AG09319 (cell line): Measurements from ENCODE around the gene PFKFB3.
A peak's percentile ranks its signal among the peaks of the same experiment; 100 is the strongest.
"Not testable (repeated sequence)": the region's sequence is repeated elsewhere in the genome, so short reads cannot be mapped to it uniquely, and the experiment has no call there.

Experiments
- DNase-seq: peaks from one replicate; pipeline ENCODE4 v3.0.0-alpha.2; 2010; ENCODE audit warnings: low read depth; ENCODE audit errors: extremely low read depth
- TF ChIP-seq, protein P1 (sequence below): IDR thresholded peaks from 2 replicates; pipeline ENCODE4 v1.5.1; 2011; ENCODE audit warnings: low read depth, mild to moderate bottlenecking, inconsistent platforms, low read length, moderate library complexity

PFKFB3 gene

DNA sequence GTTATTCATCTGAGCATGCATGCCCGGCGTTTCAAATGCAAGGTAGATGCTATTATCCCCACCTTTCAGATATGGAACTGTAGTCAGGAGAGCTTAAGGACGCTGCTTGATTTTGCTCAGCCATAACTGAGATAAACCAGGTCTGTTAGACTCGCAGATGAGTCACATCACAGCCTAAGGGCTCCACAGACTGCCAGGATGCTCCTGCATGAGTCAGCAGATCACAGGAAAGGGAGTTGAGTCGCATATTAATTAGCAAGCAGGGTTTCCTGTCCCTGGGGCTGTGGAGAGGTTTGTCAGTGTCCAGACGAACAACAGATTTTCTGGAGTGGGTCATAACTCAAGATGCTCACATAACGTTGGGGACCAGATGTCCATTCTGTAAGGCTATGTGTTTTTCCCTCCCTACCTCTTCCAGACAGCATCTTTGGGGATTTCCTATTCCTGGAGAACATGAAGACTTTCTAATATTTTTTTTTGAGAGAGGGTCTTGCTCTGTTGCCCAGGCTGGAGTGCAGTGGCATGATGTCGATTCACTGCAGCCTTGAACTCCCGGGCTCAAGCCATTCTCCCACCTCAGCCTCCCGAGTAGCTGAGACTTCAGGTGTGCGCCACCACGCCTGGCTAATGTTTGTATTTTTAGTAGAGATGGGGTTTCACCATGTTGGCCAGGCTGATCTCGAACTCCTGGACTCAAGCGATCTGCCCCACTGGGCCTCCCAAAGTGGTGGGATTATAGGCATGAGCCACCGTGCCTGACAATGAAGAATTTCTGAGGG is 36.7 kb downstream of the PFKFB3 start:
- TF ChIP-seq, protein P1, sequence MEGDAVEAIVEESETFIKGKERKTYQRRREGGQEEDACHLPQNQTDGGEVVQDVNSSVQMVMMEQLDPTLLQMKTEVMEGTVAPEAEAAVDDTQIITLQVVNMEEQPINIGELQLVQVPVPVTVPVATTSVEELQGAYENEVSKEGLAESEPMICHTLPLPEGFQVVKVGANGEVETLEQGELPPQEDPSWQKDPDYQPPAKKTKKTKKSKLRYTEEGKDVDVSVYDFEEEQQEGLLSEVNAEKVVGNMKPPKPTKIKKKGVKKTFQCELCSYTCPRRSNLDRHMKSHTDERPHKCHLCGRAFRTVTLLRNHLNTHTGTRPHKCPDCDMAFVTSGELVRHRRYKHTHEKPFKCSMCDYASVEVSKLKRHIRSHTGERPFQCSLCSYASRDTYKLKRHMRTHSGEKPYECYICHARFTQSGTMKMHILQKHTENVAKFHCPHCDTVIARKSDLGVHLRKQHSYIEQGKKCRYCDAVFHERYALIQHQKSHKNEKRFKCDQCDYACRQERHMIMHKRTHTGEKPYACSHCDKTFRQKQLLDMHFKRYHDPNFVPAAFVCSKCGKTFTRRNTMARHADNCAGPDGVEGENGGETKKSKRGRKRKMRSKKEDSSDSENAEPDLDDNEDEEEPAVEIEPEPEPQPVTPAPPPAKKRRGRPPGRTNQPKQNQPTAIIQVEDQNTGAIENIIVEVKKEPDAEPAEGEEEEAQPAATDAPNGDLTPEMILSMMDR, result no peak
- peak; percentile 89 for DNase-seq

DNA sequence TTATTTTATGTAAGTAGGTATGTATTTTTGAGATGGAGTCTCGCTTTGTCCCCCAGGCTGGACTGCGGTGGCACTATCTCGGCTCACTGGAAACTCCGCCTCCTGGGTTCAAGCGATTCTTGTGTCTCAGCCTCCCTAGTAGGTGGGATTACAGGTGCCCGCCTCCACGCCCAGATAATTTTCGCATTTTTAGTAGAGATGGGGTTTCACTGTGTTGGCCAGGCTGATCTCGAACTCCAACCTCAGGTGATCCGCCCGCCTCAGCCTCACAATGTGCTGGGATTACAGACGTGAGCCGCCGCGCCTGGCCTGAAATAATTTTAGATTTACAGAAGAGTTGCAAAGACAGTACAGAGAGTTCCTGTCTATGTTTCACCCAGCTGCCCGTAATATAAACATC is 37.5 kb downstream of the PFKFB3 start:
- DNase-seq, result no peak

DNA sequence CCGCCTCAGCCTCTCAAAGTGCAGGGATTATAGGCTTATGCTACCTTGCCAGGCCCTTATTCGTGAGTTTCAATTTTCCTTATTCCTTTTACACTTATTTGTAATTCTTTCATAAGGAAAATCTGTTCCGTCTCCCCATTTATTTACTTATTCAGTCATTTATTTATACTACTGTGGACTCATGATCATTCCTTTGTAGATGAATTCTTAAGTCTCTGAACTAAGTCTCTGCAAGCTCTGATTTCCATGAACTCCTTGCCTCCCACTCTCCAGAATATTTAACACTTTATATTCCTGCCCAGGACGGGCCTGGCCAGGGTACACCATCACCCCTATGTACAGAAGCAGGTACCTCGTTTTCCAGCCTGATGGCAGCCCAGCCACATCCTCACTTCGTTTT is 39.4 kb downstream of the PFKFB3 start:
- TF ChIP-seq, protein P1, result no peak
- no peak for DNase-seq

More for the DNA sequence above, 37.5 kb downstream of the PFKFB3 start:
- TF ChIP-seq, protein P1, result no peak

DNA sequence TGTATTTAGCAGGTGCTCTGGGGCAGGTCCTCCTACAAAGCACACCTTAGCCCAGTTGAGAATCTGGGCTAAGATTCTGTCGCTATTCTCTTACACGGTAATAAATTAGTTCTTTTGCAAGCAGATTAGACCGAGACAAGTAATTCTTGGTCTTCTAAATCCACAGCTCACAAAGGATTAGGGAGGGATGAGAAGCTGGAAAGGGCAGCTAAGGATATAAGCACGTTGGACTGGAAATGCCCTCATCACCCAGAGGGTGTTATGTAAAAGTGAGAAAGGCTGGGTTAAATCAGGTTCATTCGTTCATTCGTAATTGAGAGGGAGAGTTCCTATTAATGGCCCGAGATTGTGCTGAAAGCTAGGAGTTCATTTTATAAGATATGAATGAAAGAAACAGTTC is 41.8 kb downstream of the PFKFB3 start:
- no peak for DNase-seq
- TF ChIP-seq, protein P1, result no peak

DNA sequence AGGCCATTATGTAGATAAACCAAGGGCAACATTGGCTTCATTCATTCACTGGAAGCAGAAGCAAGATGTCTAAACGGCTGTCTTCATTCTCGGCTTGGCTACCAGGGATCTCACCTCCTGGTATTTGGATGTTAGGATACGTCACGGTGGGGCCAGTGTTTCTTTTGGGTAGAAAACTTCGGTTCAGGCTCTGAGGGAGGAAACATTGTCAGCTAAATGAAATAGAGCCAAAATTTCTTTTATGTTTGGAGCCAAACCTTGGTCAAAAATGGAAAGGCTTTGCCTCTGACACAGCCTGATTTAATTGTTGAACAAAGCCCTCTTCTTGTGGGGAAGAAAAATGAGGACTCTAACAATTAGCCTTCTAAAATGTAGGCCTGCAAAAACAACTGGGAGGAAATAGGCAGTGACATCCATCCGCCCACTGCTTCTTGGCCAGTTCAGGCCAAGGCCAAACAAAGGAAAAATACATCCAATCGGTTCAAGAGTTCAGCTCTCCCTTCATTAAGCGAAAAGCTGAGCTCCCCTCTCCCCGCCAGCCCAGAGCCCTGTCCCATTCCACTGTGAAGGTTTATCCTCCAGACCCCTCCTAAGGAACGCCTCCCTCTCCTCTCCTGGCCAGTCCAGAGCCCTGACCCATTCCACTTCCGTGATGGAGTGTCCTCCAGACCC is 44.4 kb downstream of the PFKFB3 start:
- peak; percentile 31 for DNase-seq
- TF ChIP-seq, protein P1, result no peak

DNA sequence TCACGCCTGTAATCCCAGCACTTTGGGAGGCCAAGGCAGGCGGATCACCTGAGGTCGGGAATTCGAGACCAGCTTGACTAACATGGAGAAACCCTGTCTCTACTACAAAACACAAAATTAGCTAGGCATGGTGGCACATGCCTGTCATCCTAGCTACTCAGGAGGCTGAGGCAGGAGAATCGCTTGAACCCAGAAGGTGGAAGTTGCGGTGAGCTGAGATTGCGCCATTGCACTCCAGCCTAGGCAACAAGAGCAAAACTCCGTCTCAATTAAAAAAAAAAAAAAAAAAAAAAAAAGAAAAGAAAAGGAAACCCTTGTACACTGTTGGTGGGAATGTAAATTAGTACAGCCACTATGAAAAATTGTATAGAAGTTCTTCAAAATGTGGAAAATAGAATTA is 46.2 kb downstream of the PFKFB3 start:
- DNase-seq, result not testable (repeated sequence)

DNA sequence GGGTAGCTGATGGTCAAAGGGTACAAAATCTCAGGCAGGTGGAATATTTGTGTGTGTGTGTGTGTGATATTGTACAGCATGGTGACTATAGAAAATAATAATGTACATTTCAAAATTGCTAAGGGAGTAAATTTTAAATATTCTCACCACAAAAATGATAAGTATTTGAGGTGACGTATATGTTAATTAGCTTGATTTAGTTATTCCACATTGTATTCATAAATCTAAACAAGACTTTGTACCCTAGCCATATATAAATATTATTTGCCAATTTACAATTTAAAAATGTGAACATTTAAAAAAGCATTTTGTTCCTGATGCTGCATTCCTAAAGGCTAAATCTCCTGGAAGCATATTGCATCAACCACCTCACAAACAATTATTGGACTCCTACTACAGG is 47.0 kb downstream of the PFKFB3 start:
- TF ChIP-seq, protein P1, result no peak
- no peak for DNase-seq
